Measurements from ENCODE around the gene STRN3.
"Not testable (repeated sequence)": the region's sequence is repeated elsewhere in the genome, so short reads cannot be mapped to it uniquely, and the experiment has no call there.

The STRN3 gene

GRCh38 chr14:30985796-30986195 lies 40.4 kb downstream of the STRN3 start:
- H3K4me1 ChIP-seq (ENCODE audit: control insufficient read depth, insufficient read depth, low read length): peaks cover 7% of the 10 kb centered on the region; the same call in 1 of the 2 replicates
- H3K9ac ChIP-seq (ENCODE audit: low read depth, low read length): no peak overlapping the region
- H3K36me3 ChIP-seq (ENCODE audit: control insufficient read depth, insufficient read depth, low read length): peaks cover 5% of the 10 kb centered on the region; the same call in 1 of the 2 replicates
- H3K4me3 ChIP-seq (ENCODE audit: low read depth, low read length): no peak overlapping the region
- no peak overlapping the region for H3K27ac ChIP-seq (ENCODE audit: low read depth, low read length)
- H3K27me3 ChIP-seq (ENCODE audit: control insufficient read depth, insufficient read depth, low read length): no peaks in the 10 kb centered on the region
- no peaks in the 10 kb centered on the region for H3K9me3 ChIP-seq (ENCODE audit: control insufficient read depth, insufficient read depth, low read length)

- peaks cover 7% of the 10 kb centered on the region; the same call in 1 of the 2 replicates for H3K4me1 ChIP-seq (ENCODE audit: control insufficient read depth, insufficient read depth, low read length)
- no peak overlapping the region for H3K27ac ChIP-seq (ENCODE audit: low read depth, low read length)
- no peaks in the 10 kb centered on the region for H3K27me3 ChIP-seq (ENCODE audit: control insufficient read depth, insufficient read depth, low read length)
- H3K9ac ChIP-seq (ENCODE audit: low read depth, low read length): no peak overlapping the region
- H3K9me3 ChIP-seq (ENCODE audit: control insufficient read depth, insufficient read depth, low read length): no peaks in the 10 kb centered on the region
- no peak overlapping the region for H3K4me3 ChIP-seq (ENCODE audit: low read depth, low read length)
- peaks cover 3% of the 10 kb centered on the region; the same call in 1 of the 2 replicates for H3K36me3 ChIP-seq (ENCODE audit: control insufficient read depth, insufficient read depth, low read length)
Observed at GRCh38 chr14:30983858-30984257, 42.3 kb downstream of the STRN3 start.

GRCh38 chr14:30982533-30982932 lies 43.6 kb downstream of the STRN3 start:
- no peak overlapping the region for H3K9ac ChIP-seq (ENCODE audit: low read depth, low read length)
- H3K4me1 ChIP-seq (ENCODE audit: control insufficient read depth, insufficient read depth, low read length): peaks cover 7% of the 10 kb centered on the region; the same call in 1 of the 2 replicates
- no peak overlapping the region for H3K4me3 ChIP-seq (ENCODE audit: low read depth, low read length)
- peaks cover 3% of the 10 kb centered on the region; the same call in 1 of the 2 replicates for H3K36me3 ChIP-seq (ENCODE audit: control insufficient read depth, insufficient read depth, low read length)
- H3K27ac ChIP-seq (ENCODE audit: low read depth, low read length): no peak overlapping the region
- H3K9me3 ChIP-seq (ENCODE audit: control insufficient read depth, insufficient read depth, low read length): no peaks in the 10 kb centered on the region
- no peaks in the 10 kb centered on the region for H3K27me3 ChIP-seq (ENCODE audit: control insufficient read depth, insufficient read depth, low read length)

- Histone ChIP-seq H3K4me3 (ENCODE audit: low read depth, low read length) (no peak overlapping the region), H3K9ac (ENCODE audit: low read depth, low read length) (no peak overlapping the region), H3K27ac (ENCODE audit: low read depth, low read length) (no peak overlapping the region)
Observed at GRCh38 chr14:30980980-30981379, 45.2 kb downstream of the STRN3 start.

GRCh38 chr14:30980106-30980704 lies 46.0 kb downstream of the STRN3 start:
- not testable (repeated sequence) for H3K4me3 ChIP-seq (ENCODE audit: low read depth, low read length); H3K4me1 ChIP-seq (ENCODE audit: control insufficient read depth, insufficient read depth, low read length); H3K9me3 ChIP-seq (ENCODE audit: control insufficient read depth, insufficient read depth, low read length); H3K27ac ChIP-seq (ENCODE audit: low read depth, low read length); H3K27me3 ChIP-seq (ENCODE audit: control insufficient read depth, insufficient read depth, low read length); H3K36me3 ChIP-seq (ENCODE audit: control insufficient read depth, insufficient read depth, low read length); H3K9ac ChIP-seq (ENCODE audit: low read depth, low read length)

More at GRCh38 chr14:30980980-30981379, 45.2 kb downstream of the STRN3 start:
- H3K36me3 ChIP-seq (ENCODE audit: control insufficient read depth, insufficient read depth, low read length): peaks cover 3% of the 10 kb centered on the region; the same call in 1 of the 2 replicates
- no peaks in the 10 kb centered on the region for H3K27me3 ChIP-seq (ENCODE audit: control insufficient read depth, insufficient read depth, low read length)
- no peaks in the 10 kb centered on the region for H3K9me3 ChIP-seq (ENCODE audit: control insufficient read depth, insufficient read depth, low read length)
- no peaks in the 10 kb centered on the region for H3K4me1 ChIP-seq (ENCODE audit: control insufficient read depth, insufficient read depth, low read length)

GRCh38 chr14:30977752-30978151 lies 48.4 kb downstream of the STRN3 start:
- Histone ChIP-seq H3K36me3 (ENCODE audit: control insufficient read depth, insufficient read depth, low read length) (peaks cover 3% of the 10 kb centered on the region; the same call in 1 of the 2 replicates), H3K9ac (ENCODE audit: low read depth, low read length) (no peak overlapping the region), H3K9me3 (ENCODE audit: control insufficient read depth, insufficient read depth, low read length) (no peaks in the 10 kb centered on the region), H3K4me1 (ENCODE audit: control insufficient read depth, insufficient read depth, low read length) (no peaks in the 10 kb centered on the region), H3K27ac (ENCODE audit: low read depth, low read length) (no peak overlapping the region), H3K4me3 (ENCODE audit: low read depth, low read length) (no peak overlapping the region), H3K27me3 (ENCODE audit: control insufficient read depth, insufficient read depth, low read length) (no peaks in the 10 kb centered on the region)

- H3K9me3 ChIP-seq (ENCODE audit: control insufficient read depth, insufficient read depth, low read length): no peaks in the 10 kb centered on the region
- no peaks in the 10 kb centered on the region for H3K27me3 ChIP-seq (ENCODE audit: control insufficient read depth, insufficient read depth, low read length)
- H3K4me3 ChIP-seq (ENCODE audit: low read depth, low read length): no peak overlapping the region
- H3K36me3 ChIP-seq (ENCODE audit: control insufficient read depth, insufficient read depth, low read length): no peaks in the 10 kb centered on the region
- H3K9ac ChIP-seq (ENCODE audit: low read depth, low read length): no peak overlapping the region
- H3K27ac ChIP-seq (ENCODE audit: low read depth, low read length): no peak overlapping the region
- H3K4me1 ChIP-seq (ENCODE audit: control insufficient read depth, insufficient read depth, low read length): peaks cover 3% of the 10 kb centered on the region; the same call in 1 of the 2 replicates
Observed at GRCh38 chr14:30974628-30975027, 51.6 kb downstream of the STRN3 start.

- Histone ChIP-seq H3K4me1 (ENCODE audit: control insufficient read depth, insufficient read depth, low read length) (peaks cover 3% of the 10 kb centered on the region; the same call in 1 of the 2 replicates), H3K9me3 (ENCODE audit: control insufficient read depth, insufficient read depth, low read length) (no peaks in the 10 kb centered on the region), H3K27ac (ENCODE audit: low read depth, low read length) (no peak overlapping the region), H3K4me3 (ENCODE audit: low read depth, low read length) (no peak overlapping the region), H3K36me3 (ENCODE audit: control insufficient read depth, insufficient read depth, low read length) (no peaks in the 10 kb centered on the region), H3K27me3 (ENCODE audit: control insufficient read depth, insufficient read depth, low read length) (no peaks in the 10 kb centered on the region), H3K9ac (ENCODE audit: low read depth, low read length) (no peak overlapping the region)
Observed at GRCh38 chr14:30972882-30973582, 53.1 kb downstream of the STRN3 start.

- H3K27me3 ChIP-seq (ENCODE audit: control insufficient read depth, insufficient read depth, low read length); H3K9me3 ChIP-seq (ENCODE audit: control insufficient read depth, insufficient read depth, low read length); H3K4me1 ChIP-seq (ENCODE audit: control insufficient read depth, insufficient read depth, low read length); H3K36me3 ChIP-seq (ENCODE audit: control insufficient read depth, insufficient read depth, low read length); H3K9ac ChIP-seq (ENCODE audit: low read depth, low read length); H3K4me3 ChIP-seq (ENCODE audit: low read depth, low read length); H3K27ac ChIP-seq (ENCODE audit: low read depth, low read length): not testable (repeated sequence)
Observed at GRCh38 chr14:30972036-30972732, 54.0 kb downstream of the STRN3 start.

GRCh38 chr14:30971586-30971985 lies 54.6 kb downstream of the STRN3 start:
- H3K27me3 ChIP-seq (ENCODE audit: control insufficient read depth, insufficient read depth, low read length): no peaks in the 10 kb centered on the region
- H3K4me1 ChIP-seq (ENCODE audit: control insufficient read depth, insufficient read depth, low read length): peaks cover 3% of the 10 kb centered on the region; the same call in 1 of the 2 replicates
- no peak overlapping the region for H3K27ac ChIP-seq (ENCODE audit: low read depth, low read length)
- no peak overlapping the region for H3K9ac ChIP-seq (ENCODE audit: low read depth, low read length)
- 0 out of 2 replicates have a peak, but pooled peaks cover 3% of the 10 kb centered on the region for H3K36me3 ChIP-seq (ENCODE audit: control insufficient read depth, insufficient read depth, low read length)
- no peak overlapping the region for H3K4me3 ChIP-seq (ENCODE audit: low read depth, low read length)
- peaks cover 4% of the 10 kb centered on the region for H3K9me3 ChIP-seq (ENCODE audit: control insufficient read depth, insufficient read depth, low read length)

- not testable (repeated sequence) for H3K4me1 ChIP-seq (ENCODE audit: control insufficient read depth, insufficient read depth, low read length); H3K27me3 ChIP-seq (ENCODE audit: control insufficient read depth, insufficient read depth, low read length); H3K36me3 ChIP-seq (ENCODE audit: control insufficient read depth, insufficient read depth, low read length); H3K27ac ChIP-seq (ENCODE audit: low read depth, low read length); H3K4me3 ChIP-seq (ENCODE audit: low read depth, low read length); H3K9ac ChIP-seq (ENCODE audit: low read depth, low read length)
- peaks cover 11% of the 10 kb centered on the region for H3K9me3 ChIP-seq (ENCODE audit: control insufficient read depth, insufficient read depth, low read length)
Observed at GRCh38 chr14:30969796-30970195, 56.4 kb downstream of the STRN3 start.
